Thoracic aorta (tissue), 2 donors: ENCODE data around the gene BAZ2B. TPM values are rescaled to one million over a fixed set of nuclear protein-coding genes. Genes with fewer than 3 reads are reported as not detected.

ENCODE experiments used
- ATAC-seq: fragments of 150-250 bp; one replicate; pipeline ENCODE4 v1.8.0; 2017; ENCODE audit warnings: low read depth; ENCODE audit not compliant: insufficient number of reproducible peaks, low FRiP score
- DNase-seq: peaks from one replicate; pipeline ENCODE4 v3.0.0-alpha.2; 2020; ENCODE audit warnings: low spot score
- H3K27ac ChIP-seq, 2 donors: fragments of 200-600 bp; sonication (generic); 1 replicate in 1 of 2; 2 replicates in 1 of 2; pipeline ENCODE4 v1.5.1; 2016; ENCODE audit warnings: mild to moderate bottlenecking in 2 of 2, moderate library complexity in 2 of 2
- H3K27me3 ChIP-seq: fragments of 200-600 bp; sonication (generic); replicated peaks from 2 replicates; pipeline ENCODE4 v1.6.0; 2016; ENCODE audit warnings: mild to moderate bottlenecking; ENCODE audit not compliant: insufficient read depth
- H3K36me3 ChIP-seq: fragments of 200-600 bp; sonication (generic); one replicate; pipeline ENCODE4 v1.5.1; 2016
- H3K4me1 ChIP-seq, 2 donors: fragments of 200-600 bp; sonication (generic); 1 replicate in 1 of 2; 2 replicates in 1 of 2; pipeline versions ENCODE4 v1.5.1 to v1.6.0; 2016; ENCODE audit warnings: low read depth in 2 of 2, mild to moderate bottlenecking in 1 of 2; ENCODE audit not compliant: control insufficient read depth in 1 of 2
- H3K4me3 ChIP-seq: fragments of 200-600 bp; sonication (generic); 2 replicates; pipeline ENCODE4 v1.5.1; 2016; ENCODE audit warnings: mild to moderate bottlenecking
- H3K9me3 ChIP-seq: fragments of 200-600 bp; sonication (generic); 2 replicates; pipeline ENCODE4 v1.5.1; 2016
- total RNA-seq, 2 donors: library from RNA; depleted of rRNA; stranded (reverse); fragments of >200 nt; gene quantifications; one replicate each; pipeline versions ENCODE4 v1.1.0 to v1.2.3, GENCODE V29; 2016
- TF ChIP-seq, protein P1 (sequence below): fragments of 200-600 bp; sonication (generic); IDR thresholded peaks from one replicate; pipeline ENCODE4 v1.5.1; 2019; ENCODE audit warnings: antibody characterized with exemption

Gene BAZ2B
- total RNA-seq, 2 donors from 2014 or later, result 73.8 to 147 TPM

DNA sequence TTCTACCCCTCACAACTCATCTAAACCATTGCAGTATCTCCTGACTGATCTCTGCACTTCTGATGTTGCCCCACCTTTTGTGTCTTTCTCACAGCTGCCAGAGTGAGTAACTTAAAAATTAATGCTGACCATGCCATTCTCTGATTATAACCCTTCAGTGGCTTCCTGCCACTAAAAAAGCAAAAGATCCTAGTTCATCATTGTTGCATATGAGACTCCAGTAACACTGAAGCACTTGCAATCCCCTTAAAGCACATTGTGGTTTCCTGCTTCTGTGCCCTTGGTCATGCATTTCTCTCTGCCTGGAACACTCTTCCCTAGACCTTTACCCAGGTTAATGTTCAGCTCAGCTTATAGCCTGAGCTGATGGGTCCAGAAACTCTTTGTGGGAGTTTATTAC, 234.8 kb downstream of the BAZ2B start:
- no peaks in the 10 kb centered on the region for H3K4me1 ChIP-seq
- no peaks in the 10 kb centered on the region for H3K9me3 ChIP-seq
- TF ChIP-seq, protein P1, sequence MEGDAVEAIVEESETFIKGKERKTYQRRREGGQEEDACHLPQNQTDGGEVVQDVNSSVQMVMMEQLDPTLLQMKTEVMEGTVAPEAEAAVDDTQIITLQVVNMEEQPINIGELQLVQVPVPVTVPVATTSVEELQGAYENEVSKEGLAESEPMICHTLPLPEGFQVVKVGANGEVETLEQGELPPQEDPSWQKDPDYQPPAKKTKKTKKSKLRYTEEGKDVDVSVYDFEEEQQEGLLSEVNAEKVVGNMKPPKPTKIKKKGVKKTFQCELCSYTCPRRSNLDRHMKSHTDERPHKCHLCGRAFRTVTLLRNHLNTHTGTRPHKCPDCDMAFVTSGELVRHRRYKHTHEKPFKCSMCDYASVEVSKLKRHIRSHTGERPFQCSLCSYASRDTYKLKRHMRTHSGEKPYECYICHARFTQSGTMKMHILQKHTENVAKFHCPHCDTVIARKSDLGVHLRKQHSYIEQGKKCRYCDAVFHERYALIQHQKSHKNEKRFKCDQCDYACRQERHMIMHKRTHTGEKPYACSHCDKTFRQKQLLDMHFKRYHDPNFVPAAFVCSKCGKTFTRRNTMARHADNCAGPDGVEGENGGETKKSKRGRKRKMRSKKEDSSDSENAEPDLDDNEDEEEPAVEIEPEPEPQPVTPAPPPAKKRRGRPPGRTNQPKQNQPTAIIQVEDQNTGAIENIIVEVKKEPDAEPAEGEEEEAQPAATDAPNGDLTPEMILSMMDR, result no peak
- H3K27me3 ChIP-seq, result no peaks in the 10 kb centered on the region
- H3K36me3 ChIP-seq, result peaks cover 8% of the 10 kb centered on the region
- ATAC-seq (no peak), DNase-seq (no peak)
- H3K27ac ChIP-seq, result no peak overlapping the region
- no peak overlapping the region for H3K4me3 ChIP-seq

DNA sequence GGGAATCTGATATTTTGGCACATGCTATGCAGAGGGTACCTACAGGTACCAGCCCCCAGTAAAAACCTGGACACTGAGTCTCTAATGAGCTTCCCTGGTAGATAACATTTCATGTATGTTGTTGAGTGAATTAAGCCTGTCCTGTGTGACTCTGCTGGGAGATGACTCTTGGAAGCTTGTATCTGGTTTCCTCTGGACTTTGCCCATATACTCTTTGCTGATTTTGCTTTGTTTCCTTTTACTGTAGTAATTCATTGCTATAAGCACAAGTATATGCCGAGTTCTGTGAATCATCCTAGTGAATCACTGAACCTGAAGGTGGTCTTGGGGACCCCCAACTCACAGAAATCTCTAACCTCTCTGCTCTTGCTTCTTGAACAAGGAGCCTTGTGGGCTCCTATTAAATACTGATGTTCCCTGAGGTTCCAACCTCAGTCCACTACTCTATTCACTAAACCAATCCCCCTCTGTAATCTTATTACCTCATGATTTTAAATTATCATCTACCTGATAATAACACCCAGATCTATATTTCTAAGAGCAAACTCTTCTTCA, 235.6 kb downstream of the BAZ2B start:
- Histone ChIP-seq H3K4me3 (no peak overlapping the region), H3K27me3 (no peaks in the 10 kb centered on the region), H3K4me1 (no peaks in the 10 kb centered on the region), H3K36me3 (peaks cover 3% of the 10 kb centered on the region), H3K27ac (no peak overlapping the region), H3K9me3 (no peaks in the 10 kb centered on the region)
- ATAC-seq (no peak), DNase-seq (no peak)
- TF ChIP-seq, protein P1, result no peak

DNA sequence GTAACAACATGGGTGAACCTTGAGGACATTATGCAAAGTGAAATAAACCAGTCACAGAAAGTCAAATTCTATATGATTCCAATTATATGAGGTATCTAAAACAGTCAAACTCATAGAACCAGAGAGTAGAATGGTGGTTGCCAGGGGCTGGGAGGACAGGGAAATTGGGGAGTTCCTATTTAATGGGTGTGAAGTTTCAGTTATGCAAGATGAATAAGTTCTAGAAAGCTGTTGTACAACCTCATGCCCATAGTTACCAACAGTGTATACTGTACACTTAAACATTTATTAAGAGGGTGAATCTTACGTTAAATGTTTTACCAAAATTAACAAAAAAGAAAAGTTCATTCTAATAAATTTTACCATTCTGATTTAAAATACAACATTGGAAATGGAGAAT, 237.2 kb downstream of the BAZ2B start:
- ATAC-seq (no peak), DNase-seq (no peak)
- H3K9me3 ChIP-seq, result no peaks in the 10 kb centered on the region
- H3K27me3 ChIP-seq, result no peaks in the 10 kb centered on the region
- TF ChIP-seq, protein P1, result no peak
- no peaks in the 10 kb centered on the region for H3K4me1 ChIP-seq
- H3K4me3 ChIP-seq, result no peak overlapping the region
- no peaks in the 10 kb centered on the region for H3K36me3 ChIP-seq
- H3K27ac ChIP-seq, result no peak overlapping the region

DNA sequence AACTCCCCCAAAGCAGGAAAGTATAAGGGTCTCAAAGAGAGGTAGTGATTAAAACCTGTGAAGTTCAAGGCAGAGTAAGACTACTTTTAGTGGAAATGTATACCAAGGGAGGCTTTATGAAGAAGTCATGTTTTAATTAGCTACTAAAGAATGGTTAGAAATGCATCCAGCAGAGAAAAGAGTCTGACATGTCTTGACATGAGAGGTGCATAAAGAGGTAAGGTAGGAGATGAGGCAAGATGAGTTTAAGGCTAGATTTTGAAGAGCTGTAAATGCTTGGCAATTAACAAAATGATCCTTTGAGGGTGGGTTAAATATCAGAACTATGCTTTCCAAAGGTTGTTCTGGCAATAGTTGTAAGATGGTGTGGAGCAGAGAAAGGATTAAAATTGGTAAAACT, 241.1 kb downstream of the BAZ2B start:
- TF ChIP-seq, protein P1, result no peak
- Histone ChIP-seq H3K4me3 (no peak overlapping the region), H3K27me3 (no peaks in the 10 kb centered on the region), H3K27ac (no peak overlapping the region), H3K36me3 (peaks cover 20% of the 10 kb centered on the region), H3K9me3 (no peaks in the 10 kb centered on the region), H3K4me1 (no peaks in the 10 kb centered on the region)
- DNase-seq (no peak), ATAC-seq (no peak)

DNA sequence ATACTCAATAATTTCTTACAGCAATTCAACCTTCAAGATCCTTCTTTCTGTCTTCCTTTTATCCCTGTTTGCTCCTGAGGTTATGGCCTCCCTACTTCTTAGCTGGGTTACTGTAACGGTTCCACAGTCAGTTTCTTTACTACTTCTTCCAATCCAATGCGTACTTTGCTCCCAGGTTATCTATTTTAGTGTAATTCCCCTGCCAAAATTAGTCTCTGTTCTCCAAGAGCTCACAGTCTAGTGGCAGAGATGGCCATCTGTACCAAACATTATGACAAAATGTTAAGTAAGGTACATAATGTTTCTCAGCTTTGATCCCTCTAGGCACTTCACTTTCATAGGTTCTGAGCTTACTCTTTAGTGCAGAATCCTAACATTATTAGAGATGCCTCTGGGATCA, 244.8 kb downstream of the BAZ2B start:
- H3K4me3 ChIP-seq, result no peak overlapping the region
- no peak for DNase-seq
- TF ChIP-seq, protein P1, result no peak
- no peaks in the 10 kb centered on the region for H3K9me3 ChIP-seq
- no peak overlapping the region for H3K27ac ChIP-seq
- no peaks in the 10 kb centered on the region for H3K27me3 ChIP-seq
- no peak for ATAC-seq
- H3K4me1 ChIP-seq, result no peaks in the 10 kb centered on the region
- H3K36me3 ChIP-seq, result peaks cover 33% of the 10 kb centered on the region
